ENCODE results near the gene SPSB3.

SPSB3 gene

GRCh38 chr16:1792836-1793577 is 10.6 kb upstream of the SPSB3 start:
- DNase-seq (ENCODE audit: low spot score), result no peak
- ChIA-PET POLR2A (ENCODE audit: low non-redundant PET) (no interaction called here), CTCF (interaction anchor here (0.6 kb wide), 1 partner anchor 476 kb away, joined by 3 read pairs; no protein-coding TSS in a partner anchor)
- no peak overlapping the region for H3K27ac ChIP-seq
- TF ChIP-seq CTCF (conservative IDR thresholded peaks at IDR 0.05; ENCODE audit: low read depth), result no peak

GRCh38 chr16:1791943-1792812 is 9.8 kb upstream of the SPSB3 start:
- TF ChIP-seq CTCF (conservative IDR thresholded peaks at IDR 0.05; ENCODE audit: low read depth), result no peak
- H3K27ac ChIP-seq, result 0 out of 2 replicates have a peak overlapping the region, but pooled peaks have one; percentile 5
- ChIA-PET CTCF (interaction anchor here (0.6 to 0.8 kb wide), 2 partner anchors 475 to 1007 kb away, joined by 3 read pairs; no protein-coding TSS in a partner anchor), POLR2A (ENCODE audit: low non-redundant PET) (interaction anchor here (0.9 kb wide), 1 partner anchor 9 kb away, joined by 3 read pairs; the partner anchor contains the start of genes NUBP2 and SPSB3)
- DNase-seq (ENCODE audit: low spot score), result no peak

GRCh38 chr16:1791256-1791942 is 9.0 kb upstream of the SPSB3 start:
- CTCF ChIA-PET, result interaction anchor here (0.6 to 0.8 kb wide), 2 partner anchors 789 to 1006 kb away, joined by 3 read pairs; no protein-coding TSS in a partner anchor
- POLR2A ChIA-PET (ENCODE audit: low non-redundant PET), result interaction anchor here (0.9 kb wide), 1 partner anchor 9 kb away, joined by 3 read pairs; the partner anchor contains the start of genes NUBP2 and SPSB3
- TF ChIP-seq CTCF (conservative IDR thresholded peaks at IDR 0.05; ENCODE audit: low read depth), result no peak
- H3K27ac ChIP-seq, result 0 out of 2 replicates have a peak overlapping the region, but pooled peaks have one; percentile 5
- DNase-seq (ENCODE audit: low spot score), result no peak

GRCh38 chr16:1790611-1791255 is 8.4 kb upstream of the SPSB3 start:
- CTCF ChIA-PET, result interaction anchor here (0.8 kb wide), 1 partner anchor 1006 kb away, joined by 3 read pairs; no protein-coding TSS in a partner anchor
- DNase-seq (ENCODE audit: low spot score), result no peak
- 0 out of 2 replicates have a peak overlapping the region, but pooled peaks have one; percentile 5 for H3K27ac ChIP-seq
- TF ChIP-seq CTCF (conservative IDR thresholded peaks at IDR 0.05; ENCODE audit: low read depth), result no peak
- POLR2A ChIA-PET (ENCODE audit: low non-redundant PET), result no interaction called here

- POLR2A ChIA-PET (ENCODE audit: low non-redundant PET), result no interaction called here
- no peak overlapping the region for H3K27ac ChIP-seq
- TF ChIP-seq CTCF (conservative IDR thresholded peaks at IDR 0.05; ENCODE audit: low read depth), result no peak
- DNase-seq (ENCODE audit: low spot score), result no peak
- CTCF ChIA-PET, result no interaction called here
Measured at GRCh38 chr16:1790261-1790610, 7.9 kb upstream of the SPSB3 start.
